ENCODE measurements around the gene KRT7. TPM values are rescaled to one million over a fixed set of nuclear protein-coding genes. Genes with fewer than 3 reads are reported as not detected.

Gene KRT7
- total and polyA plus RNA-seq, 2 donors (not counting 1 experiment from before 2014, with no cell fraction given), result not detected

DNA sequence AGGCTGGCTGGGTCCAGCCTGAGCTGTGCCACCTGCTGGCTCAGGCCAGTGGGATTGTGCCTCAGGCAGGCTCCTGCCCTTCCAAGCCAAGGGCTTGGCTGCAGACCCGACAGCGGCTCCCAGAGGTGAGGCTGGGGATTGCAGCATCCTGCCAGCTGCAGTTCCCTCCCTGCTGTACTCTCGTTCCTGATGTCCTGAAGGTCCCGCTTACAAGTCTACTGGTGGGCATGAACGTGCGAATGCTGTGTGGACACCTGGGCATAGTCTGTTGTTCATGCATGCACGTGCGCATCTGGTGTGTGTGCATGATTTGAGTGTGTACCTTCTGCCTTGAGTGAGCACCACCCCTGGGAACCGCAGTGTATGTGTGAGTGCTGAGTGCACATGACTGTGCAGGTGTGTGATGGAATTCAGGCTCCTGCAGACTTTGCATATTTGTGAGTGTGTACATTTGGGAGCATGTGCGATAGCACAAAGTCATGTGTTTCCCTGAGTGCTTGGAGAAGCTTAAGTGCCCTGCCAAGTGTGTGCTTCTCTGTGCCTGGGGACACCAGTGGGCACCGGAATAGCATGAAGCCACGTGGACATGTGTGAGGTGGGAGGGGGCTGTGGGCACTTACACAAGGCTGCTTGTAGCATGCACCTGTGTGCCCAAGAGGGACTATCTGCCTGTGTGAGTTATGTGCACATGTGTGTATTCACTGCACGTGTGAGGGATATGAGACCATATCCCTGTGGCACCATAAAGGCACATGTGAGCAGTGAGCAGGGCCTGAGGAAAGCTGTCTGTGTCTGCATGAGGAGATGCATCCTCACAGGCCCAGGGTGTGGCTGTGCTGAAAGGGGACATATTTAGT is 19.3 kb upstream of the KRT7 start:
- H3K79me2 ChIP-seq (ENCODE audit: control insufficient read depth, insufficient read depth, low read length), result no peaks in the 10 kb centered on the region
- peaks cover 46% of the 10 kb centered on the region for H3K27me3 Mint-ChIP-seq
- TF ChIP-seq, protein P1, sequence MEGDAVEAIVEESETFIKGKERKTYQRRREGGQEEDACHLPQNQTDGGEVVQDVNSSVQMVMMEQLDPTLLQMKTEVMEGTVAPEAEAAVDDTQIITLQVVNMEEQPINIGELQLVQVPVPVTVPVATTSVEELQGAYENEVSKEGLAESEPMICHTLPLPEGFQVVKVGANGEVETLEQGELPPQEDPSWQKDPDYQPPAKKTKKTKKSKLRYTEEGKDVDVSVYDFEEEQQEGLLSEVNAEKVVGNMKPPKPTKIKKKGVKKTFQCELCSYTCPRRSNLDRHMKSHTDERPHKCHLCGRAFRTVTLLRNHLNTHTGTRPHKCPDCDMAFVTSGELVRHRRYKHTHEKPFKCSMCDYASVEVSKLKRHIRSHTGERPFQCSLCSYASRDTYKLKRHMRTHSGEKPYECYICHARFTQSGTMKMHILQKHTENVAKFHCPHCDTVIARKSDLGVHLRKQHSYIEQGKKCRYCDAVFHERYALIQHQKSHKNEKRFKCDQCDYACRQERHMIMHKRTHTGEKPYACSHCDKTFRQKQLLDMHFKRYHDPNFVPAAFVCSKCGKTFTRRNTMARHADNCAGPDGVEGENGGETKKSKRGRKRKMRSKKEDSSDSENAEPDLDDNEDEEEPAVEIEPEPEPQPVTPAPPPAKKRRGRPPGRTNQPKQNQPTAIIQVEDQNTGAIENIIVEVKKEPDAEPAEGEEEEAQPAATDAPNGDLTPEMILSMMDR (IDR thresholded peaks at IDR 0.05), result peak; percentile 64
- TF ChIP-seq EZH2 (IDR thresholded peaks at IDR 0.05; ENCODE audit: borderline replicate concordance, insufficient read depth, low read depth, low read length, poor library complexity, severe bottlenecking), result no peak
- intact Hi-C loops (cut with micrococcal nuclease), result no loop called here
- no peaks in the 10 kb centered on the region for H4K20me1 ChIP-seq (ENCODE audit: control insufficient read depth, insufficient read depth, low read length, poor library complexity, severe bottlenecking)
- no peaks in the 10 kb centered on the region for H3K36me3 ChIP-seq (replicated peaks in 1 of 2; ENCODE audit: control extremely low read depth in 1 of 2, control insufficient read depth in 1 of 2, extremely low read depth in 1 of 2, insufficient read depth in 2 of 2, low read length in 1 of 2)
- no peak overlapping the region for H3K4me3 ChIP-seq (ENCODE audit: control extremely low read depth in 1 of 5, extremely low read depth in 1 of 5, insufficient read depth in 1 of 5, low read depth in 2 of 5, low read length in 4 of 5)
- no peak overlapping the region for H2AFZ ChIP-seq (ENCODE audit: insufficient read depth, low read depth, low read length, poor library complexity, severe bottlenecking)
- peaks cover 0 to 3% (median 0%) of the 10 kb centered on the region in 4 experiments for H3K27me3 ChIP-seq (replicated peaks in 1 of 4; ENCODE audit: control extremely low read depth in 1 of 4, control insufficient read depth in 3 of 4, insufficient read depth in 4 of 4, low read length in 3 of 4)
- no peaks in the 10 kb centered on the region for H3K9me3 ChIP-seq (ENCODE audit: control extremely low read depth in 1 of 3, control insufficient read depth in 2 of 3, insufficient read depth in 1 of 3, low read length in 2 of 3)
- no peak overlapping the region for H3K9ac ChIP-seq (ENCODE audit: low read length)
- no peaks in the 10 kb centered on the region for H3K9me3 Mint-ChIP-seq (ENCODE audit: insufficient read depth)
- no peak overlapping the region for H3K4me3 Mint-ChIP-seq
- no peak overlapping the region for H3K27ac Mint-ChIP-seq
- H3K4me1 Mint-ChIP-seq, result no peaks in the 10 kb centered on the region
- no peaks in the 10 kb centered on the region for H3K4me1 ChIP-seq (ENCODE audit: control insufficient read depth in 2 of 2, insufficient read depth in 2 of 2, low read length in 2 of 2)
- 39% methylated on average over 13 of the region's 13 CpGs for WGBS (ENCODE audit: insufficient coverage)
- H3K27ac ChIP-seq (ENCODE audit: low read length in 2 of 2), result no peak overlapping the region
- ChIA-PET CTCF (interaction anchor here (1.3 kb wide), 1 partner anchor 8 kb away, joined by 3 read pairs; no protein-coding TSS in a partner anchor), POLR2A (no interaction called here)
- no peak overlapping the region for H3K4me2 ChIP-seq (replicated peaks; ENCODE audit: low read depth, low read length, poor library complexity, severe bottlenecking)
- ATAC-seq (ENCODE audit: low read depth) (no peak), DNase-seq (peak; percentile 35)

DNA sequence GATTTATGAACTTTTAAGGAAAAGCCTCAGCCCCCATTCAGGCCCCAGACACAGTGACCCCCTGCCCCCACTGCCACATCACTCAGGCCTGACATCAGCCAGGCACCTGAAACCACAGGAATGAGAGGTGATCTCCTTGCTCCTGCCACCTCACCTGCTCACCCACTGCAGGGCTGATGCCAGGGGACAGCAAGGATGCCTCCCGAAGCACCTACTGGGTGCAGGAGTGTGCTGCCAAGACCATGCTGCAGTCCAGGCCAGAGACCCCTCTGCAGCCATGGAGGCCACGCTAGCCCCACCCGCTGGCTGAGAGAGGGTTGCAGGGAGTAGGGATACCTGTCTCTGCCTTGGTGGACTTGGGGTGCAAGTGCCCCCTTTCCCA is 18.6 kb upstream of the KRT7 start:
- Histone ChIP-seq H2AFZ (ENCODE audit: insufficient read depth, low read depth, low read length, poor library complexity, severe bottlenecking) (no peak overlapping the region), H3K4me2 (replicated peaks; ENCODE audit: low read depth, low read length, poor library complexity, severe bottlenecking) (no peak overlapping the region), H3K9ac (ENCODE audit: low read length) (no peak overlapping the region), H3K27ac (ENCODE audit: low read length in 2 of 2) (no peak overlapping the region), H3K9me3 (ENCODE audit: control extremely low read depth in 1 of 3, control insufficient read depth in 2 of 3, insufficient read depth in 1 of 3, low read length in 2 of 3) (no peaks in the 10 kb centered on the region), H3K79me2 (ENCODE audit: control insufficient read depth, insufficient read depth, low read length) (no peaks in the 10 kb centered on the region), H3K27me3 (replicated peaks in 1 of 4; ENCODE audit: control extremely low read depth in 1 of 4, control insufficient read depth in 3 of 4, insufficient read depth in 4 of 4, low read length in 3 of 4) (peaks cover 0 to 3% (median under 1%) of the 10 kb centered on the region in 4 experiments), H4K20me1 (ENCODE audit: control insufficient read depth, insufficient read depth, low read length, poor library complexity, severe bottlenecking) (no peaks in the 10 kb centered on the region), H3K36me3 (replicated peaks in 1 of 2; ENCODE audit: control extremely low read depth in 1 of 2, control insufficient read depth in 1 of 2, extremely low read depth in 1 of 2, insufficient read depth in 2 of 2, low read length in 1 of 2) (no peaks in the 10 kb centered on the region), H3K4me1 (ENCODE audit: control insufficient read depth in 2 of 2, insufficient read depth in 2 of 2, low read length in 2 of 2) (no peaks in the 10 kb centered on the region), H3K4me3 (ENCODE audit: control extremely low read depth in 1 of 5, extremely low read depth in 1 of 5, insufficient read depth in 1 of 5, low read depth in 2 of 5, low read length in 4 of 5) (no peak overlapping the region)
- no peak overlapping the region for H3K4me3 Mint-ChIP-seq
- H3K27ac Mint-ChIP-seq, result no peak overlapping the region
- DNase-seq (no peak), ATAC-seq (ENCODE audit: low read depth) (no peak)
- TF ChIP-seq EZH2 (IDR thresholded peaks at IDR 0.05; ENCODE audit: borderline replicate concordance, insufficient read depth, low read depth, low read length, poor library complexity, severe bottlenecking), result no peak
- TF ChIP-seq, protein P1 (IDR thresholded peaks at IDR 0.05), result no peak
- WGBS (ENCODE audit: insufficient coverage), result 46% methylated on average over 3 of the region's 3 CpGs
- ChIA-PET CTCF (no interaction called here), POLR2A (no interaction called here)
- peaks cover 48% of the 10 kb centered on the region for H3K27me3 Mint-ChIP-seq
- intact Hi-C loops (cut with micrococcal nuclease), result no loop called here
- no peaks in the 10 kb centered on the region for H3K9me3 Mint-ChIP-seq (ENCODE audit: insufficient read depth)
- no peaks in the 10 kb centered on the region for H3K4me1 Mint-ChIP-seq
